ENCODE results near the gene CELF2. TPM values are rescaled to one million over a fixed set of nuclear protein-coding genes. Genes with fewer than 3 reads are reported as not detected.

CELF2 gene
- total and polyA plus RNA-seq, 9 of the 15 experiments (the other 6 are each of a cell fraction or from before 2014, with no cell fraction given), result 4.0 to 20.3 (median 11.1) TPM

- in situ Hi-C loops (cut with MboI), result no loop called here
- H3K27me3 ChIP-seq (ENCODE audit: control insufficient read depth in 2 of 2, insufficient read depth in 2 of 2, low read length in 2 of 2), result peaks cover 2 to 3% of the 10 kb centered on the region in 2 experiments; a peak in 4 of 5 replicates
- H3K4me2 ChIP-seq (ENCODE audit: insufficient read depth, low read length), result no peak overlapping the region
- no peaks in the 10 kb centered on the region for H3K36me3 ChIP-seq (ENCODE audit: control insufficient read depth, insufficient read depth, low read length)
- CTCF ChIA-PET (ENCODE audit: low intra/inter-chr PET ratio), result no interaction called here
- no peak overlapping the region for H2AFZ ChIP-seq (ENCODE audit: low read depth, low read length)
- FAIRE-seq (no peak), DNase-seq (ENCODE audit: extremely low read depth in 1 of 4, low spot score in 3 of 4) (no peak), ATAC-seq (no peak)
- H3K4me1 ChIP-seq (replicated peaks in 1 of 2; ENCODE audit: control insufficient read depth in 2 of 2, insufficient read depth in 2 of 2, low read length in 2 of 2), result no peaks in the 10 kb centered on the region
- H3K27ac ChIP-seq (ENCODE audit: extremely low read depth, low read depth, low read length), result no peak overlapping the region
- no peaks in the 10 kb centered on the region for H4K20me1 ChIP-seq (replicated peaks; ENCODE audit: control insufficient read depth, insufficient read depth, low read length)
- H3K4me3 ChIP-seq, result no peak overlapping the region
- TF ChIP-seq HNRNPL (IDR thresholded peaks at IDR 0.05; ENCODE audit: low read depth, low read length) (no peak), CEBPG (CRISPR knock-in tag; IDR thresholded peaks at IDR 0.05) (no peak), CEBPG (tag; conservative IDR thresholded peaks at IDR 0.05 in 1 of 2, IDR thresholded peaks at IDR 0.05 in 1 of 2) (peak; percentile 53 to 56; a peak in 3 of 4 replicates), ZNF707 (CRISPR knock-in tag; conservative IDR thresholded peaks at IDR 0.05) (no peak), MAX (CRISPR knock-in tag; IDR thresholded peaks at IDR 0.05) (no peak), TAL1 (IDR thresholded peaks at IDR 0.05) (no peak), XRCC5 (IDR thresholded peaks at IDR 0.05; ENCODE audit: low read depth, low read length) (no peak)
- TF ChIP-seq, protein P1, sequence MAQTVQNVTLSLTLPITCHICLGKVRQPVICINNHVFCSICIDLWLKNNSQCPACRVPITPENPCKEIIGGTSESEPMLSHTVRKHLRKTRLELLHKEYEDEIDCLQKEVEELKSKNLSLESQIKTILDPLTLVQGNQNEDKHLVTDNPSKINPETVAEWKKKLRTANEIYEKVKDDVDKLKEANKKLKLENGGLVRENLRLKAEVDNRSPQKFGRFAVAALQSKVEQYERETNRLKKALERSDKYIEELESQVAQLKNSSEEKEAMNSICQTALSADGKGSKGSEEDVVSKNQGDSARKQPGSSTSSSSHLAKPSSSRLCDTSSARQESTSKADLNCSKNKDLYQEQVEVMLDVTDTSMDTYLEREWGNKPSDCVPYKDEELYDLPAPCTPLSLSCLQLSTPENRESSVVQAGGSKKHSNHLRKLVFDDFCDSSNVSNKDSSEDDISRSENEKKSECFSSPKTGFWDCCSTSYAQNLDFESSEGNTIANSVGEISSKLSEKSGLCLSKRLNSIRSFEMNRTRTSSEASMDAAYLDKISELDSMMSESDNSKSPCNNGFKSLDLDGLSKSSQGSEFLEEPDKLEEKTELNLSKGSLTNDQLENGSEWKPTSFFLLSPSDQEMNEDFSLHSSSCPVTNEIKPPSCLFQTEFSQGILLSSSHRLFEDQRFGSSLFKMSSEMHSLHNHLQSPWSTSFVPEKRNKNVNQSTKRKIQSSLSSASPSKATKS (CRISPR knock-in tag; IDR thresholded peaks at IDR 0.05), result no peak
- H3K9me1 ChIP-seq (ENCODE audit: control insufficient read depth, insufficient read depth, low read length), result no peaks in the 10 kb centered on the region
- no peaks in the 10 kb centered on the region for H3K9me3 ChIP-seq (replicated peaks; ENCODE audit: control insufficient read depth, insufficient read depth, low read depth, low read length)
- intact Hi-C loops (cut with micrococcal nuclease), result no loop called here
- no TSS peak for BruUV-seq (replicated peaks)
- POLR2A ChIA-PET, result no interaction called here
- no peaks in the 10 kb centered on the region for H3K79me2 ChIP-seq (ENCODE audit: control insufficient read depth, insufficient read depth, low read length)
- WGBS (ENCODE audit: insufficient coverage, low coverage, missing lambda C conversion rate), result 0% methylated on average over 4 of the region's 4 CpGs
- H3K9ac ChIP-seq (ENCODE audit: insufficient read depth in 1 of 2, low read depth in 2 of 2, low read length in 2 of 2), result no peak overlapping the region
Observed at GRCh38 chr10:11068861-11069633, 51.4 kb downstream of the CELF2 start.

All from K562 (cell line).